ENCODE data around the gene BLOC1S6.

GRCh38 chr15:45544266-45545023 lies 42.7 kb upstream of the BLOC1S6 start:
- no peak for TF ChIP-seq CTCF (IDR thresholded peaks at IDR 0.05)
- no peak for TF ChIP-seq POLR2AphosphoS5 (IDR thresholded peaks at IDR 0.05)

All from prostate gland (tissue), 2 donors.